GM19193 (cell line): ENCODE measurements around the gene GPR21.

Experiments
- POLR2A ChIP-seq: IDR thresholded peaks from 4 replicates; pipeline ENCODE4 v1.6.1; 2011; ENCODE audit not compliant: insufficient read depth, insufficient read length; ENCODE audit errors: extremely low read depth

GPR21 gene, protein sequence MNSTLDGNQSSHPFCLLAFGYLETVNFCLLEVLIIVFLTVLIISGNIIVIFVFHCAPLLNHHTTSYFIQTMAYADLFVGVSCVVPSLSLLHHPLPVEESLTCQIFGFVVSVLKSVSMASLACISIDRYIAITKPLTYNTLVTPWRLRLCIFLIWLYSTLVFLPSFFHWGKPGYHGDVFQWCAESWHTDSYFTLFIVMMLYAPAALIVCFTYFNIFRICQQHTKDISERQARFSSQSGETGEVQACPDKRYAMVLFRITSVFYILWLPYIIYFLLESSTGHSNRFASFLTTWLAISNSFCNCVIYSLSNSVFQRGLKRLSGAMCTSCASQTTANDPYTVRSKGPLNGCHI

DNA sequence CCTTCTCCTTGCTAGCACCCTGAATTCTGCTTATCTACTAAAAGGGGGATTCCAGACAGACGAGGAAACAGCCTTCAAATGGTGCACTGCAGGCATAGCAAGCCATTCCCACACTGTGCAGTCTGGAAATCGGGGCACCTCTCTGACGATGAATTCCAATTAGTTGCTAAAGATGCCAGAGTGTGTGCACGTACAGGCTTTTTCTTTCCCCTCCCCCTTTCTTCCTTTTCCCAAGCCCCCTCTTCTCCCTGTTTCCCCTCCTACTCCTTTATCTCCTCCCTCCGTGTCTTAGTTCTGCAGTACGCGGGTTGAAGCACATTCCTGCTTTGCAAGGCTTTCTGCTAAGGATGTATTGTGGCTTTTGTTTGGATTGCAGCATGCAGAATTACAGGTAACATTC is at the start of gene GPR21:
TSS of gene GPR21 (plus strand) at position 316 of the 400 bp plus-strand sequence. CDS start 900 bp downstream, outside the sequence.
- TF ChIP-seq POLR2A, result no peak

DNA sequence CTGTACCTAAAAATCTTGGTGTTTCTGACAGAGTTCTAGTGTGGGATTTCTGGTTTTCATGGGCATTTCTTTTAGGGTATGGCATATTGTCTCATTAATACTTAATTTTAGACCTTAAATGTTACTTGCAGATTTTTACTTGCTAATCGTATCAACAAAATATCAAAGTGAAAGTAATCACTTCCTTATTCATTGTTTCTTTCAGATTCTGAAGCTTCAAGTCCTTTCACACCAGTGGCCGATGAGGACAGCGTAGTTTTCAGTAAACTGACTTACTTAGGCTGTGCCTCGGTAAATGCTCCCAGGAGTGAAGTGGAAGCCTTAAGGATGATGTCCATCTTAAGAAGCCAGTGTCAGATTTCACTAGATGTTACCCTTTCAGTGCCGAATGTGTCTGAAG is 47.5 kb upstream of the GPR21 start:
- TF ChIP-seq POLR2A, result no peak

DNA sequence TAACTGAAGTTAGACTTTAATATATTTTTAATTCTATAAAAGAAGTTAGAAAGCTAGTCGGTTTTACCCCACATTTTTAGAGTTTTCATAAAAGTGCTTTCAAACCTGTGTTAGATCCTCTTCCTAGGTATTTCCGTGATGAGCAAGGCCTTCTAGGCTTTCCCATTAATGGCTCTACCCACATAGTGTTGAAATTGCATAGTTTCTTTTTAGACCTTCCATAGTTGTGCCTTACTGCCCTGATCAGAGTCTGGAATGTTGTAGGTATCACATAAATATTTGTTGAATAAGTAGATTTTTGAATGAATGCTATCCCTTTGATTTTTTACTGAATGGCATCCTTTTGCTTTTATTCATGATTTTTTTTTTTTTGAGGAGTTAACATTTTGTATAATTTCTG is 45.3 kb upstream of the GPR21 start:
- no peak for TF ChIP-seq POLR2A

DNA sequence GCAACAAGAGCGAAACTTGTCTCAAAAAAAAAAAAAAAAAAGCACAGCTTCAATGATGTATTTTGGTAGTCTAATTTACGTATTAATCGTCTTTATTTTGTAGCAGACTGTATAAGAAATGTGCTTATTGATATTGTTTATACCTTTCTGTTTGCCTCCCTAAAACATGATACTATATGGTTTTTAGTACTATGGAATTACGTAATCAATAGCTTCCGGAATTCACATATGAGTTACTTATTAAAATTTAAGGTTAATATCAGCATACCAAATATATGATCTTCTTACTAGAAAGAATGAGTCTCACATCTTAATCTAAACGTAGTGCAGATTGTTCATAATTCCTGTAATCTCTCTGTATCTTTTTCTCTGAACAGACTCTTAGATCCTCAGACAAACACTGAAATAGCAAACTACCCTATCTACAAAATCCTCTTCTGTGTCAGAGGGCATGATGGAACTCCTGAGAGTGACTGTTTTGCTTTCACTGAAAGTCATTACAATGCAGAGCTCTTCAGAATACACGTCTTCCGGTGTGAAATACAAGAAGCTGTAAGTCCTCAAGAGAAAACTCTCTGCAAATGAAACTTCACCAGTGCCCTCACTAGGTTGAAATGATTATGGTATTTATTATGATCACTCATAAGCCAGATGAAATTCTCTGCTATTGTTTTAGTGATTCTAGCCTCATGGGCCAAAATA is 44.4 kb upstream of the GPR21 start:
- no peak for TF ChIP-seq POLR2A

DNA sequence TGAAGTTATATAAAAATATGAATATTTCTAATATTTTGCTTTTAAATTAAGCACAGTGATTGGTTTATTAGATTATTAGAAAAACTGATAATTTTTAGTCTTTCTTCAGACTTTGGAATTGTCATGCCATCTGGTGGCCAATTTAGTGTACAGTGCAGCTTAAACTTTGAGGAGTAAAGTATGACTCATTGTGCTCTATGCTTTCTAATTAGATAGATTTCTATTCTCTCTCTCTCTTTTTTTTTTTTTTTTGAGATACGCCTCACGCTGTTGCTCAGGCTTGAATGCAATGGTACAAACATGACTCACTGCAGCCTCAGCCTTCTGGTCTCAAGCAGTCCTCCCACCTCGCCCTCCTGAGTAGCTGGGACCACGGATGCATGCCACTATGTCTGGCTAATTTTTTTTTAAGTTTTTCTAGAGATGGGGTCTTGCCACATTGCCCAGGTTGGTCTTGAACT is 42.1 kb upstream of the GPR21 start:
- no peak for TF ChIP-seq POLR2A

DNA sequence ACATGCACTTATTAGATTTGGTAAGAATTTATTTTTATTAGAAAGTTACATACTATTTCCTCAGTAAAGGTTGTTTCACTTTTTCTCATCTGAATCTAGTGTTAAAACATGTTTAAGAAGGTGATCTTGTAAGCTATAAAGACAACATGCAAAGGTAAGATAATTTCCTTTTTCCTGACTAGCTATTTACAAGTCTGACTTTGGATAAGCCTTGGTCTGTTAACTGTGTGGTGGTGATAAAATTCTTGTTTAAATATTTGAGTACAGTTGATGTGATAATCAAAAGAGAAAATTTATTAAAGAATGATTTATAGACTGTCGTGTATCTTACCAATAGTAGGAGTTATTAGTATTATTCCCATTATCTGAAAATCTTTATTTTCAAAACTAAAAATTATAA is 36.9 kb upstream of the GPR21 start:
- no peak for TF ChIP-seq POLR2A

DNA sequence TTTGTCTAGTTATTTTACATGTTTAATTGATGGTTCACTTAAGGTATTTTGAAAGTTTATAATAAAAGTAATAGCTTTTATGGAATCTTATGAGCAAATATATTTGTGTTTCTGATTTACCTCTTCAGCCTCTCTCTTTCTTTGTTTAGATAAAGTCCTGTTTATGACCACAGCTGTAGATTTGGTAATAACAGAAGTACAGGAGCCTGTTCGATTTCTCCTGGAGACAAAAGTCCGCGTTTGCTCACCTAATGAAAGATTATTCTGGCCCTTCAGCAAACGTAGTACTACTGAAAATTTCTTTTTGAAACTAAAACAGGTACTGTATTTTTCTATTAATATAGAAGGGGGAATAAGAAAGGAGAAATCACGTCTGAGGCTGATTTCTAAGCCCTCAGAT is 35.0 kb upstream of the GPR21 start:
- TF ChIP-seq POLR2A, result no peak

DNA sequence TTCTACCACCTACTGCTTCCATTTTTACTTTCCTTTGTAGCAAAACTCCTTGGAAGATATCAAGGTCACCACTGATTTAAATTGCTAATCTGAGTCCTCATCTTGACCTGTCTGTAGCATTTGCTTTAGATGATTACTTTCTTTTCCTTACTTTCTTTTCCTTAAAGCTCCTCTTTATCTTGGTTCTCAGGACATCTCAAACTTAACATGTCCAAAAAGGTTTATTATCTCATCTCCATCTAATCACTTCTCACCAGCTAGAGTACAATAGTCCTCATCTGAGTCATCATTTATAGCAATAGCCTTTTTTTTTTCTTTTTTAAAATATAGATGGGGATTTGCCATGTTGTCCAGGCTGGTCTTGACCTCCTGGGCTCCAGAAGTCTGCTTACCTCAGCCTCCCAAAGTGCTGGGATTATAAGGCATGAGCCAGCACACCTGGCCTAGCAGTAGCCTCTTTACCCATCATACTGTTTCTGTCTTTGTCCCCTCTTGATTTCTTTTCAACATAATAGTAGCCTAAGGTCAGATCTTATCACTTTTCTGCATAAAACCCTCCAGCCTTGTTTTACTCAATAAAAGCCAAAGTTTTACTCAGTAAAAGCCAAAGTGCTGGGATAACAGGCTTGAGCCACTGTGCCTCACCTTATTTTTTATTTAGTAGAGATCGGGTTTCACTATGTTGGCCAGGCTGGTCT is 32.9 kb upstream of the GPR21 start:
- TF ChIP-seq POLR2A, result no peak

DNA sequence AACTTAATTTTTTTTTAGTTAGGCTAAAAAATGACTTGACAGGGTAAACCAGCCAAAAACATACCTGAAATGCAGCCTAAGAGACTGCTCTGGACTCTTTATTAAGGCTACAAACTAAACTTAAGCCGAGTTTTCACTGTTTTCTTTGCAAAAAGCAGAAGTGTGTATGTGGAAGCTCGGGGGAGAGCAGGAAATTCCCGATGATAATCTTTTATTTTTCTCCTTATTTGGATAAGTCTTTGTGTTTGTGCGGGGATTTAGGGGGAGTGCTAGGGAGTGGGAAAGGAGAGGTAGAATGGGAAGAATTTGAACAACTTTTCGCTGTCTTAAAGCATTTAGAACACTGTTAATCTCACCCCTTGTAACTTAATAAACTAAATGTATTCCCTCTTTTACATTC is 30.7 kb upstream of the GPR21 start:
- no peak for TF ChIP-seq POLR2A

DNA sequence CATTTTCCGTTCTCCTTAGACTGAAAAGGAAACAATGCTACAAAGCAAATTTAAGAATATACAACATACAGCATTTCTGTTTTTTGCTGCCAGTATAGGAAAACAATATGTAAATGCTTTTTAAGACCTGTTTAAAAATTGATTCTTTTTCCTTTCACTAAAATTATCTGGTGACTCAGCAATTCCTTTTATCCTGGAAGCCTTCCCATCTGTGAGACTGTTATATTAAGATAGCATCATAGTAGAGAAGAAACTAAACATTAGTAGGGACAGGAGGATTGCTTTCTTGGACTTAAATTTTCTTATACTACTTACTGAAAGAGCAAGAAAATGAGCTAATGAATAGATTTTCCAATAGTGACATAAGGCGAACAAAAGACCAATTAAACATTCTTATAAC is 30.0 kb upstream of the GPR21 start:
- no peak for TF ChIP-seq POLR2A

DNA sequence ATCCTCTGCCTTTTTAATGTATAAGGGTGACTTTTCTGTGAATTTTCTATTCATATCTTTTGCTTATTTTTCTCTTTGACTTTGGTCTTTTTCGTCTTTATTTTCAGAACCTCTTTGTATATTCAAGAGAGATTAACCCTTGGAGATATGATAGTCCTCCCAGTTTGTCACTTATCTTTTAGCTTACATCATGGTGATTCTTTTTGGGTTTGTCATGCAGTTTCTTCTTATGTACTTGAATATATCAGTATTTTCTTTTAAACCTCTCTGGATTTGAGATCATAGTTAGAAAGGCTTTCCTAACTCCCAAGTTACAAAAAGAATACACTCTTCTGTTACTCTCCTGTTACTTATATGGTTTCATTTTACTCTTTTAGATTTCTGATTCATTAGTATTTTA is 27.5 kb upstream of the GPR21 start:
- TF ChIP-seq POLR2A, result no peak

DNA sequence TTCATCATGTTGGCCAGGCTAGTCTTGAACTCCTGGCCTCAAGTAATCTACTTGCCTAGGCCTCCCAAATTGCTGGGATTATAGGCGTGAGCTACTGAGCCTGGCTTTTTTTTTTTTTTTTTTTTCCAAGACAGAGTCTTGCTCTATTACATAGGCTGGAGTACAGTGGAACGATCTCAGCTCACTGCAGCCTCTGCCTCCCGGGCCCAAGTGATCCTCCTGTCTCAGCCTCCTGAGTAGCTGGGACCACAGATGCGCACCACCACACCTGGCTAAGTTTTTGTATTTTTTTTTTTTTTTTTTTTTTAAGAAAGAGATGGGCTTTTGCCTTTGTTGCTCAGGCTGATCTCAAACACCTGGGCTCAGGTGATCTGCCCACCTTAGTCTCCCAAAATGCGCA is 26.2 kb upstream of the GPR21 start:
- TF ChIP-seq POLR2A, result no peak

DNA sequence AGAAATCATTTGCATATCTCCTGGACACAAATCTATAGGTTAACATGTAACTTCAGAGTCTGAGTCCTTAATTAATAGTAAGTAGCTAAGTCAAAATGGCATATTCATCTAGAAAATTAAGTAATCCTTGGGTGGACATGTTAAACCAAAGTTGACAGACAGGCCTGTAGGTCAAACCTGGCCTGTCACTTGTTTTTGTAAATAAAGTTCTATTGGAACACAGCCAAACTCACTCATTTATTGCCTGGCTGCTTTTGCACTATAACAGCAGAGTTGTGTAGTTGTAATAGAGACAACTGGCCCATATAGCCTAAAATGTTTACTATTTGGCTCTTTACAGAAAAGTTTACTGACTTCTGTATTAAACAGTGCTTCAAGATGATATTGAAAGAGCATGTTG is 24.6 kb upstream of the GPR21 start:
- no peak for TF ChIP-seq POLR2A

DNA sequence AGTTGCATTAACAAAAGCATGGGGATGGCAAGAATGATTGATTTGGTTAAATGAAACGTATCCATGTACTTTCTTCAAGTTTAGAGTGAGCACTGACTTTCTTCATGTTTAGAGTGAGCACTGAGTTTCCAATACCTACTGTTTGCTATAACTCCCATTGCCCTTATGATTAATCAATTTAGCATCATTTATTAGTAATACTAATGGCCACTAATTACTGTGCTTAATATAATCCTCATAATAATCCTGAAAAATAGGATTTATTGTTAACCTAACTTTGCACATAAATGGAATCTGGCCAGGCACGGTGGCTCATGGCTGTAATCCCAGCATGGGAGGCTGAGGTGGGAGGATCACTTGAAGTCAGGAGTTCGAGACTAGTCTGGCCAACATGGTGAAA is 22.1 kb upstream of the GPR21 start:
- TF ChIP-seq POLR2A, result no peak

DNA sequence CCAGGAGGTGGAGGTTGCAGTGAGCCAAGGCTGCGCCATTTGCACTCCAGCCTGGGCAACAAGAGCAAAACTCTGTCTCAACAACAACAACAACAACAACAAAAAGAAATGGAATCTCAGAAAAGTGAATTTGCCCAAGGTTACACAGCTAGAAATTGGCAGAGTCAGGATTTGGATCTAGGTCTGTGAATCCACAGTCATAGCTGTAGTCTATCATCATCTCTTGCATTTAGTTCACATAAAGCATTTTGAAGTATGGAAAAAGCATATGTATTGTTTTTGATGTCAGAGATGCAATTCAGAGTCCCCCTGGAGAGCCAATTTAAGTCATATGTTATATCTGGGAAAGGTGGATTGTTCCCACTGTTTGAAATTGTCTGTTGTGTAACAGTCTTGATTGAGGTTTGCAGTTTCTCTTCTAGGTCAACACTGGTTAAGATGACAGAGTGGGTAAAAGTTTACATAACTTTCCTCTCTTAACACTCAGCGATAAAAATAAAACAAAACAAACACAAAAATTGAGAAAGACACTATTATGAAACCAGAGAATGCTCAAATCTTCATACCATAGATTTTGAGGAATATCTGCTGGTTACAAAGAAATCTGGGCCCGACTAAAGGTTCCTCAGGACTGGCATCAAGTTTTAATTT is 21.5 kb upstream of the GPR21 start:
- TF ChIP-seq POLR2A, result no peak

DNA sequence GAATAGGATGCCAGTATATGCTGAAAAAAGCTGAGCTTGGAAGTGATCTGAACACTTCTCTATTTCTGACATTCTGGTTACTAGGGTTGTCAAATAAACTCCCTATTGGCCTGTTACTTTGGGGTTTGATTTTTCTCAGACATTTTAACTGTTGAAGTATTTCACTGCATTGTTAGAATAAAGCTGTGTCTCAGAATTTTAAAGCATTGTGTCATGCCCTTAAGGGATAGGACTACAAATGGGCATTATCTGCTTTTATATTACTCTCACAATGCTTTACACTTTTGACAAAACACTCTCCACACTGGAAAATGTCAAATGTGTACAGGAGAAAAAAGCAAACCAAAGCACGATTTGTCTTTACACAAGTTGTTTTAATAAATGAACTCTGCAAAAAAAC is 16.8 kb upstream of the GPR21 start:
- TF ChIP-seq POLR2A, result no peak

DNA sequence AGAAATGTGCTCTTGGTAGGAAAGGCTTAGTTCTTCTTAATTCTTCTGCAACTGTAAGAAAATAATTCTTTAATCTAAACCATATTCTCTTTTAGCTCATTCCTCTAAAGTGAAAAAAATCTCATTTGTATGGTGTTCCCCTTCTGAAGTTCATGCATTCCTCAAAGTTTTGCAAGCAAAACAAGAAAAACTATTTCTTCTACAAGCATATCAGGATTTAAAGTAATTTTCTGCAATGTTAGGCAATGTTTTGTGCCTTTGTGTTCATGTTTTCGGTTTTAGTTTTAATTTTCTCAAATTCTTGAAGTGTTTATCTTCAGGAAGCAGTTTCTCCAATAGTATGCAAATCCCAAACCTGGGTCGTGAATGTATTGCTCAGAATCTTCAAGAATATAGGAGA is 12.7 kb upstream of the GPR21 start:
- TF ChIP-seq POLR2A, result no peak
